ENCODE results near the gene STOML1.

Gene STOML1

GRCh38 chr15:74019734-74020133, 27.6 kb upstream of the STOML1 start:
- no peak for FAIRE-seq

GRCh38 chr15:74013374-74013894, 21.3 kb upstream of the STOML1 start:
- no peak for FAIRE-seq

- FAIRE-seq, result no peak
Observed at GRCh38 chr15:74011610-74012009, 19.5 kb upstream of the STOML1 start.

DNA sequence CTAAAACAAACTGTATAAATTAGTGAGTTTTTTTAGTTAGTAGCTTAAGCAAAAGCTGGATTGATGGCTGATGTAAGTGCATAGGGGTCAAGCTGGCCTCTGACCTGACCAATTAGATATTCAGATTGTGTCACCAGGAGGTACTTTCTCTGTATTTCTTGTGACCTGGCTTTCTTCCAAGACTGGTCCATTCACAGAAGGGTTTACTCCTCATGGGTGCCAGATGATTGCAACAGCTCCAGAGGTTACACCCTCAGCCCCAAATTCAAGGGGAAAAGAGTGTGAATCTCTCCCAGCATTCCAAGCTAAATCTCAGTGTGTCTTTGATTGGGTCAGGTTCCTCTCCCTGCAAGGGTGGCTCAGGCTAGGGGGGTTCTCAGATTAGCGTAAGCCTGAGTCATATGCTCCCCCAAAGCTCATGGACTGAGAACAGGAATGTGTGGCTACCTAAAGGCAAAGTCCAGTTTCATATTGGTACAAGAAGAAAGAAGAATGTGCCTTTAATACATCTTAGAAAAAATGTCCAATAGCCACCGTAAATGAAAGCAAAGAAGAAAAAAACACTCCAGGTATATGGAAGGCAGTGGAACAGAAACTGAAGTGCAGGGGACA, 18.9 kb upstream of the STOML1 start:
- FAIRE-seq, result no peak

GRCh38 chr15:74008901-74009300, 16.8 kb upstream of the STOML1 start:
- no peak for FAIRE-seq

- FAIRE-seq, result no peak
Observed at GRCh38 chr15:74007820-74008371, 15.8 kb upstream of the STOML1 start.

GRCh38 chr15:74006774-74007639, 14.9 kb upstream of the STOML1 start:
- FAIRE-seq, result no peak

DNA sequence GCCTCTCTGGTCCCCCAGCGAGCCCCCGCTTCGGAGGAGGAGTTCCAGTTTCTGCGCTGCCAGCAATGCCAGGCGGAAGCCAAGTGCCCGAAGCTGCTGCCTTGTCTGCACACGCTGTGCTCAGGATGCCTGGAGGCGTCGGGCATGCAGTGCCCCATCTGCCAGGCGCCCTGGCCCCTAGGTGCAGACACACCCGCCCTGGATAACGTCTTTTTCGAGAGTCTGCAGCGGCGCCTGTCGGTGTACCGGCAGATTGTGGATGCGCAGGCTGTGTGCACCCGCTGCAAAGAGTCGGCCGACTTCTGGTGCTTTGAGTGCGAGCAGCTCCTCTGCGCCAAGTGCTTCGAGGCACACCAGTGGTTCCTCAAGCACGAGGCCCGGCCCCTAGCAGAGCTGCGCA, 5.9 kb upstream of the STOML1 start:
- no peak for FAIRE-seq

- FAIRE-seq, result no peak
Observed at GRCh38 chr15:73996939-73997338, 4.8 kb upstream of the STOML1 start.

GRCh38 chr15:73996267-73996666, 4.2 kb upstream of the STOML1 start:
- no peak for FAIRE-seq

- no peak for FAIRE-seq
Observed at GRCh38 chr15:73994912-73995622, 3.0 kb upstream of the STOML1 start.

GRCh38 chr15:73994413-73994883, 2.4 kb upstream of the STOML1 start, which contains the start of gene PML:
Gene PML (plus strand): TSS chr15:73994716. CDS start chr15:73994813, 97 bp downstream.
- no peak for FAIRE-seq

DNA sequence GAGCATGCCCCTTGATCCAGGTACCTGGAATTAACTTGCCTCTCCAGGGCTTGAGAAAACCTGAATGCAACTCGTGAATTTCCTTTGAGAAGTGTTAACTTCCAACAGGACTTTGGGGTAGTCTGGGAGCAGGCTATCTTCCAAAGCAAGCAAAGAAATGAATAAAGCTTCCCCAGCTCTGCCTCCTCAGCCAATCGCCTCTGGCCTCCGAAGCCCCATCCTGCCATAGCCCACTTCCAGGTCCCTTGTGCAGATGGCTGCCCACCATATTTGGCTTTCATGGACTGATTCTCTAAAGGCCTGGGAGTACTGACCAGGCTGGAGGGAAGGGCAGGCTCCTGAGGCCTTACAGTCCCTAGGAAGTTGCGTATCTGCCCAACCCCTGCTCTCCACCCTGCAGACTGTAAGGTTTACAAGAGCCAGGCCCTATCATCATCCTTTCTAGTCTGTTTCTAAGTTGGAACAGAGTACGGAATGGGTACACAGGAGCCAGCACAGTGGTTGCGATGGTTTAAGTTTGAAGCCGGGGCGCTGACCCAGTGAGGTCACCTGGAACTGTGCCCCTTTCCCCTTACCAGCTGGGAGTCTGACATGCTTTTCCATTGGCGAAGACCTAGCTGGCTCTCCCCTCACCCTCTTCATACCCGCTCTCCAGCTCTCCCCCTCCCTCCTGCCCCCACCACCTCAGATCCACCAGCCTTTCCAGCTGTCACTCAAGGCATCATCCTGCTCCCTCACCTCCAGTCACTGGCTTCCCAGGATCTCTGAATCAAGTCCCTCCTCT, 1.3 kb upstream of the STOML1 start:
- FAIRE-seq, result no peak

DNA sequence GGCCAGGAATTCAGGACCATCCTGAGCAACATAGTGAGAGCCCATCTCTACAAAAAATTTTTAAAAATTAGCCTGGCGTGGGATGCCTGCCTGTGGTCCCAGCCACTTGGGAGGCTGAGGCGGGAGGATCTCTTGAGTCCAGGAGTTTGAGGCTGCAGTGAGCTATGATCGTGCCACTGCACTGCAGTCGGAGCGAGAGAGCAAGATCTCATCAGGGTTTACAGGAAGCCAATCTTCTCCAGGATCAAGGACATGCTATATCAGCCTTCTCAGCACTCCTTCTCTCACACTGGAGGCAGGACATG, 451 bp upstream of the STOML1 start:
- FAIRE-seq, result no peak

DNA sequence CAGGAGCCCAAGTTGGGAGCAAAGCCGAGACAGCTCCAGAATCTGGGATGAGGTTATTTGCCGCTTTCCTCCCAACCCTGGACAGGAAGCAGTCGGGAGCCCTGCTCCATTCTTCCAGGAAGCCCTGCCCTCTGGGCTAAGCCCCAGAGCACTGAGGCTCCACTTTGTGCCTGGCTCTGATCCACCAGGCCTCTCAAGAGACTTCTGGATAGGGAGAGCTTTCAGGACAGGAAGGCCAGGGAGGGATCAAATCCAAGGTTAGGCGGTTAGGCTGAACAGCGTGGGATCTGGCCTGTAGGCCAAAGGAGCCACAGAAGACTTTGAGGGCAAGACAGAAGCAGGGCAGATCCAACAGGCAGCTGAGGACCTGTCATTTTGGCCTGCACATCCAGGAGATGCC, 835 bp downstream of the STOML1 start:
- FAIRE-seq, result no peak

DNA sequence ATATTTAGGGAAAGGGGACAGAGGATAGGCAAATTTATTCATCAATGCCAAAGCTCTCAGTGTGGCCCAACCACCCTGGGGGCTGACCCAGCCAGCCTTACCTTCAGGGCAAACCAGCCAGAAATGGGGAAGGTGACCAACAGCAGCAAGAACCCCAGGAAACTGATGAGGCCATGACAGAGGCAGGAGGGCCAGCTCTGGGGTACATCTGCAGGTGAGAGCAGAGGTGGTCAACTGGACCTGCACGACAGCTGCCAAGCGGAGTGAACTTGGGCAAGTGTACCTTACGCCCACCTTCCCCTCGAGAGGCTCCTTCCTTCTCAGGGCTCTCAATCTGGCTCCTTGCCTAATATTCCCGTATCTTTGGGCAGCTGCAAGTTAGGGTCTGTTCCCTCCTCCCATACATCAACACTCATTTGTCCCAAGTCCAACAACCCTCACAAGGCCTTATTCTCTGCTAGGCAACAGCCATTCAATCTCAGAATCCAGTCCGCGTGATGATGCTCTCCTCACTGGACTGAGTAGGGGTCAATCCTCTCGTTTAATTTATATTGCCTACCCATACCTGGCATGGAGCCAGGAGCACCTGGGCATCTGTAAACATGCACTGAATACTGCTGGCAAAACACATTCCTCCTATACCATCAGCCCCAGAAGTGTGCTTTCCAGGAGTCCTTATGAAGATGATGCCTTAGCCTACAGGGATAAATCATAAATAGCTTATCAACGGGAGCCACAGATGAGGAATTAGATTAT, 1.7 kb downstream of the STOML1 start:
- FAIRE-seq, result no peak

- no peak for FAIRE-seq
Observed at GRCh38 chr15:73989001-73989798, 2.9 kb downstream of the STOML1 start.

- no peak for FAIRE-seq
Observed at GRCh38 chr15:73988445-73988969, 3.6 kb downstream of the STOML1 start.

DNA sequence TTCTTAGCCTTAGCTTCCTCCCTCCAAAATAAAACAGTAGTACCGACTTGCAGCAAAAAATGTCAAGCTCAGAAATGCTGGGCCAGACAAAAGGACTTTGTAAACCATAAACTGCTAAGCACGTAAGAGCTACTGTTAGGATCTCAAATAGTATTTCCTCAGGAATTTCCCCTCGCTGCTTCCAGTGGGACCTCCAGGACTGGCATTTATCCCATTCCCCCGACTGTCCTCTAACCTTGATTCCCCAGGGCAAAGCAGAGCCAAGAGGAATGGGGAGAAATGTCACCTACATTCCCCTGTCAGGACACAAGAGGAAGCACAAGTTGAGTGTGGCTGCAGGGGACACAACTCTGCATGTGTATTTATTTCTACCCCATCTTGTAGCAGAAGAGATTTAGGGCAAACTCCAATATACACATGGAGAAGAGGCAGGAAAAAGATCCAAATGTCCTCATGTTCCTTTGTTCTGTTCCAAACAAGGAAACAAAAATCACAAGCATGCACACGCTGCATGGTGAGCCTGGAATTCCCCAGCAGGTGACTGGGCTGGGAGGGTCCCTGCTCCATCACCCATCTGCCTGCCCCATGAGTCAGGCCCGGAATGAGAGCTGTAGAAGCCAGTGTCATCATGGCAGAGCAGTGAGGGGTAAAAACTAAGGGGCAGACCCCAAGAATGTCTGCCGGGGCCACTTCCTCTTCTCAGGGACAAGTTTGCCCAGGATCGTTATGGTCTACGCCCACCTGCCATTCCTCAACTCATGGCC, 4.2 kb downstream of the STOML1 start:
- FAIRE-seq, result no peak

- FAIRE-seq, result no peak
Observed at GRCh38 chr15:73987250-73987649, 4.8 kb downstream of the STOML1 start.

Measured in colon (tissue), 2 donors.